Measurements from ENCODE around the gene USP36. TPM values are rescaled to one million over a fixed set of nuclear protein-coding genes. Genes with fewer than 3 reads are reported as not detected.

Gene USP36
- polyA plus RNA-seq, 10 donors, result 25.0 to 43.7 (median 31.2) TPM

GRCh38 chr17:78839762-78840529 is 668 bp downstream of the USP36 start:
- peak in 1 of 3 donors; percentile 23 for DNase-seq

GRCh38 chr17:78839235-78839761 is 1.3 kb downstream of the USP36 start:
- no peak for DNase-seq

- DNase-seq, result no peak
Measured at GRCh38 chr17:78838574-78839005, 2.0 kb downstream of the USP36 start.

- DNase-seq, result no peak
Measured at GRCh38 chr17:78836420-78837021, 4.1 kb downstream of the USP36 start.

GRCh38 chr17:78834571-78834970 is 6.0 kb downstream of the USP36 start:
- no peak for DNase-seq

- no peak for DNase-seq
Measured at GRCh38 chr17:78832541-78832810, 8.1 kb downstream of the USP36 start.

GRCh38 chr17:78831688-78832540 is 8.7 kb downstream of the USP36 start:
- no peak for DNase-seq

- no peak for DNase-seq
Measured at GRCh38 chr17:78829477-78829876, 11.1 kb downstream of the USP36 start.

- no peak for DNase-seq
Measured at GRCh38 chr17:78828470-78829185, 12.0 kb downstream of the USP36 start.

GRCh38 chr17:78826836-78827509 is 13.6 kb downstream of the USP36 start:
- DNase-seq, result no peak

GRCh38 chr17:78826421-78826820 is 14.2 kb downstream of the USP36 start:
- no peak for DNase-seq

- no peak for DNase-seq
Measured at GRCh38 chr17:78825696-78826095, 14.9 kb downstream of the USP36 start.

GRCh38 chr17:78824240-78824639 is 16.4 kb downstream of the USP36 start:
- no peak for DNase-seq

- no peak for DNase-seq
Measured at GRCh38 chr17:78823282-78824046, 17.1 kb downstream of the USP36 start.

- no peak for DNase-seq
Measured at GRCh38 chr17:78822552-78822951, 18.1 kb downstream of the USP36 start.

- no peak for DNase-seq
Measured at GRCh38 chr17:78821961-78822360, 18.7 kb downstream of the USP36 start.

GRCh38 chr17:78820841-78821240 is 19.8 kb downstream of the USP36 start:
- no peak for DNase-seq

GRCh38 chr17:78819806-78820792 is 20.5 kb downstream of the USP36 start:
- no peak for DNase-seq

- DNase-seq, result no peak
Measured at GRCh38 chr17:78819402-78819801, 21.2 kb downstream of the USP36 start.
